ENCODE measurements around the gene ADAMTSL1.

Gene ADAMTSL1

GRCh38 chr9:18942801-18943200 lies 468.8 kb downstream of the ADAMTSL1 start:
- DNase-seq (ENCODE audit: low spot score) = no peak

GRCh38 chr9:18947892-18948339 lies 474.0 kb downstream of the ADAMTSL1 start:
- DNase-seq (ENCODE audit: low spot score) = no peak

GRCh38 chr9:18951936-18952335 lies 478.0 kb downstream of the ADAMTSL1 start:
- DNase-seq (ENCODE audit: low spot score) = no peak

GRCh38 chr9:18955626-18956025 lies 481.7 kb downstream of the ADAMTSL1 start:
- DNase-seq (ENCODE audit: low spot score) = no peak

Data from hepatic stellate cell (primary cell).